ENCODE results near the gene GRID1. TPM values are rescaled to one million over a fixed set of nuclear protein-coding genes. Genes with fewer than 3 reads are reported as not detected.

GRID1 gene
- total RNA-seq, 1 experiment from 2014 or later = not detected

DNA sequence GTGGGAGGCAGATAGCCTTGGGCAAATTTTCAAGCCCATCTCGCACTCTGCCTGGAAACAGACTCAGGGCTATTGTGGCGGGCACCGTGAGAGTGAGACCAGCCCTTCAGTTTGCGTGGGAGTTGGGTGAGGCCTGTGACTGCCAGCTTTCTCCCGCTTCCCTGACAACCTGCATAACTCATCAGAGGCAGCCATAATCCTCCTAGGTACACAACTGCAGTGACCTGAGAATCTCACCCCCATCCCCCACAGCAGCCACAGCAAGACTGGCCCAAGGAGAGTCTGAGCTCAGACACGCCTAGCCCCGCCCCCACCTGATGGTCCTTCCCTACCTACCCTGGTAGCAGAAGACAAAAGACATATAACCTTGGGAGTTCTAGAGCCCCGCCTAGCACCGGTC, 275.4 kb downstream of the GRID1 start:
- Histone ChIP-seq H3K79me2 (ENCODE audit: low read length) (no peaks in the 10 kb centered on the region), H3K9ac (ENCODE audit: low read length) (no peak overlapping the region), H3K27me3 (ENCODE audit: low read length) (no peaks in the 10 kb centered on the region), H3K36me3 (ENCODE audit: low read depth, low read length) (no peaks in the 10 kb centered on the region), H3K4me2 (ENCODE audit: low read length) (no peak overlapping the region), H4K20me1 (ENCODE audit: low read length) (no peaks in the 10 kb centered on the region), H3K9me3 (ENCODE audit: low read length) (no peaks in the 10 kb centered on the region), H3F3A (ENCODE audit: low read length, unreplicated experiment) (no peaks in the 10 kb centered on the region), H3K4me3 (ENCODE audit: low read length) (no peak overlapping the region), H3K4me1 (ENCODE audit: insufficient read depth, low read length) (no peaks in the 10 kb centered on the region), H3K27ac (ENCODE audit: low read length) (no peak overlapping the region), H2AFZ (ENCODE audit: low read length) (no peak overlapping the region), H3K9me2 (replicated peaks; ENCODE audit: low read length) (no peaks in the 10 kb centered on the region)
- no peak for ATAC-seq
- DNase-seq = no peak
- ChIA-PET CTCF (no interaction called here), POLR2A (ENCODE audit: unreplicated experiment) (no interaction called here)
- intact Hi-C loops (cut with micrococcal nuclease) = no loop called here
- TF ChIP-seq EZH2 (IDR thresholded peaks at IDR 0.05; ENCODE audit: low read length, unreplicated experiment) = no peak
- TF ChIP-seq, protein P1, sequence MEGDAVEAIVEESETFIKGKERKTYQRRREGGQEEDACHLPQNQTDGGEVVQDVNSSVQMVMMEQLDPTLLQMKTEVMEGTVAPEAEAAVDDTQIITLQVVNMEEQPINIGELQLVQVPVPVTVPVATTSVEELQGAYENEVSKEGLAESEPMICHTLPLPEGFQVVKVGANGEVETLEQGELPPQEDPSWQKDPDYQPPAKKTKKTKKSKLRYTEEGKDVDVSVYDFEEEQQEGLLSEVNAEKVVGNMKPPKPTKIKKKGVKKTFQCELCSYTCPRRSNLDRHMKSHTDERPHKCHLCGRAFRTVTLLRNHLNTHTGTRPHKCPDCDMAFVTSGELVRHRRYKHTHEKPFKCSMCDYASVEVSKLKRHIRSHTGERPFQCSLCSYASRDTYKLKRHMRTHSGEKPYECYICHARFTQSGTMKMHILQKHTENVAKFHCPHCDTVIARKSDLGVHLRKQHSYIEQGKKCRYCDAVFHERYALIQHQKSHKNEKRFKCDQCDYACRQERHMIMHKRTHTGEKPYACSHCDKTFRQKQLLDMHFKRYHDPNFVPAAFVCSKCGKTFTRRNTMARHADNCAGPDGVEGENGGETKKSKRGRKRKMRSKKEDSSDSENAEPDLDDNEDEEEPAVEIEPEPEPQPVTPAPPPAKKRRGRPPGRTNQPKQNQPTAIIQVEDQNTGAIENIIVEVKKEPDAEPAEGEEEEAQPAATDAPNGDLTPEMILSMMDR (conservative IDR thresholded peaks at IDR 0.05; ENCODE audit: low read depth, low read length) = no peak
- TF ChIP-seq EZH2phosphoT487 (IDR thresholded peaks at IDR 0.05; ENCODE audit: borderline replicate concordance, low read length) = no peak
- no TSS peak for BruUV-seq (replicated peaks)

DNA sequence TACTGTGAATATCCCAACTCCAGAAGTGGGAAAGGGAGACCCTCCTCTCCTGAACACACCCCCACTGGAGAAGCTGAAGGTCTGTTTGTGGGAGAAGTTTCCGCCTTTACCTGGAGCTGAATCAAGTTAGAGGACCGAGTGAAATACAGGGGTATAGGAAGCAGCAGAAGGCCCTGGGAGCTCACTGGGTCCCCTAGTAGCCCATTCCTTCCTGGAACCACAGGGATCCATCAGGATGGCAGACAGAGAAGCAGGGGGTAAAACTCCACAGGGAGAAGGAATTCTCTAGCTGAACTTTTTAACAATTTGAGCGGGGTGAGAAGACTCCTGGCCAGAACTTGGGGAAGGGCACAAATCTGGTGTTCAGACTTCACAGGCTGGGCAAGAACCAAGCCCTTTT, 275.8 kb downstream of the GRID1 start:
- DNase-seq = no peak
- Histone ChIP-seq H3K27ac (ENCODE audit: low read length) (no peak overlapping the region), H3K36me3 (ENCODE audit: low read depth, low read length) (no peaks in the 10 kb centered on the region), H3K4me1 (ENCODE audit: insufficient read depth, low read length) (no peaks in the 10 kb centered on the region), H3F3A (ENCODE audit: low read length, unreplicated experiment) (no peaks in the 10 kb centered on the region), H3K27me3 (ENCODE audit: low read length) (no peaks in the 10 kb centered on the region), H3K9ac (ENCODE audit: low read length) (no peak overlapping the region), H3K9me3 (ENCODE audit: low read length) (no peaks in the 10 kb centered on the region), H3K4me3 (ENCODE audit: low read length) (no peak overlapping the region), H3K4me2 (ENCODE audit: low read length) (no peak overlapping the region), H3K79me2 (ENCODE audit: low read length) (no peaks in the 10 kb centered on the region), H2AFZ (ENCODE audit: low read length) (no peak overlapping the region), H3K9me2 (replicated peaks; ENCODE audit: low read length) (no peaks in the 10 kb centered on the region), H4K20me1 (ENCODE audit: low read length) (no peaks in the 10 kb centered on the region)
- BruUV-seq (replicated peaks) = no TSS peak
- POLR2A ChIA-PET (ENCODE audit: unreplicated experiment) = no interaction called here
- TF ChIP-seq EZH2phosphoT487 (IDR thresholded peaks at IDR 0.05; ENCODE audit: borderline replicate concordance, low read length) = no peak
- TF ChIP-seq, protein P1 (conservative IDR thresholded peaks at IDR 0.05; ENCODE audit: low read depth, low read length) = no peak
- TF ChIP-seq EZH2 (IDR thresholded peaks at IDR 0.05; ENCODE audit: low read length, unreplicated experiment) = no peak
- intact Hi-C loops (cut with micrococcal nuclease) = no loop called here
- ATAC-seq = no peak
- CTCF ChIA-PET = no interaction called here

DNA sequence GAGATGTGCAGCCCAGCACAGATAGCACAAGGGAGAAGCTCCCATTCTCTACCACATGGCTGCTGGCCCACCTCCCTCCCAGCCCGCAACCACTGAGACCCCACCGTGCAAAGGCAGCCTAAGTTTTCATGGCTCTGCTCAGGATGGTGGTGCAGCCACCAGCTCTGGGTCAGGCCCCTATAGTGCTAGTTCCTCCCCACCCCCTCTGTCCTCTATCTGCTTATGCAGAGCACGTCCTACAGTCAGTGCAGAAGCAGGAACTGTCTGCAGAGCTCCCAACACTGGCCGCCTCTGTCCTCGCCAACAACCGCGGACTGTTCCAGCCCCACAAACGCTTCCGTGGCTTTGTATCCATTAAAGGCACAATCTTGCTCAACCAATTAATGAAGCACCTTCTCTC, 278.9 kb downstream of the GRID1 start:
- POLR2A ChIA-PET (ENCODE audit: unreplicated experiment) = no interaction called here
- Histone ChIP-seq H4K20me1 (ENCODE audit: low read length) (no peaks in the 10 kb centered on the region), H3K9me2 (replicated peaks; ENCODE audit: low read length) (no peaks in the 10 kb centered on the region), H3F3A (ENCODE audit: low read length, unreplicated experiment) (no peaks in the 10 kb centered on the region), H3K27ac (ENCODE audit: low read length) (no peak overlapping the region), H3K27me3 (ENCODE audit: low read length) (no peaks in the 10 kb centered on the region), H3K36me3 (ENCODE audit: low read depth, low read length) (no peaks in the 10 kb centered on the region), H2AFZ (ENCODE audit: low read length) (no peak overlapping the region), H3K9ac (ENCODE audit: low read length) (no peak overlapping the region), H3K9me3 (ENCODE audit: low read length) (no peaks in the 10 kb centered on the region), H3K4me2 (ENCODE audit: low read length) (no peak overlapping the region), H3K79me2 (ENCODE audit: low read length) (no peaks in the 10 kb centered on the region), H3K4me1 (ENCODE audit: insufficient read depth, low read length) (no peaks in the 10 kb centered on the region), H3K4me3 (ENCODE audit: low read length) (no peak overlapping the region)
- TF ChIP-seq EZH2 (IDR thresholded peaks at IDR 0.05; ENCODE audit: low read length, unreplicated experiment) = no peak
- no peak for TF ChIP-seq EZH2phosphoT487 (IDR thresholded peaks at IDR 0.05; ENCODE audit: borderline replicate concordance, low read length)
- TF ChIP-seq, protein P1 (conservative IDR thresholded peaks at IDR 0.05; ENCODE audit: low read depth, low read length) = no peak
- intact Hi-C loops (cut with micrococcal nuclease) = no loop called here
- CTCF ChIA-PET = no interaction called here
- DNase-seq (no peak), ATAC-seq (no peak)
- no TSS peak for BruUV-seq (replicated peaks)

Measured in PC-3 (cell line).